ENCODE results near the gene SEH1L.

SEH1L gene

GRCh38 chr18:12998332-12999060 is 50.7 kb downstream of the SEH1L start:
- Mint-ChIP-seq H3K9me3 (no peaks in the 10 kb centered on the region), H3K27me3 (no peaks in the 10 kb centered on the region), H3K4me1 (peaks cover 19% of the 10 kb centered on the region), H3K4me3 (peak overlapping the region; percentile 23), H3K27ac (peak overlapping the region; percentile 3), H3K36me3 (peaks cover 4% of the 10 kb centered on the region)

- Mint-ChIP-seq H3K4me3 (no peak overlapping the region), H3K27me3 (no peaks in the 10 kb centered on the region), H3K27ac (no peak overlapping the region), H3K4me1 (peaks cover 25% of the 10 kb centered on the region), H3K36me3 (peaks cover 6% of the 10 kb centered on the region), H3K9me3 (no peaks in the 10 kb centered on the region)
Measured at GRCh38 chr18:13003466-13003896, 55.7 kb downstream of the SEH1L start.

- H3K4me3 Mint-ChIP-seq, result no peak overlapping the region
- peaks cover 6% of the 10 kb centered on the region for H3K36me3 Mint-ChIP-seq
- H3K4me1 Mint-ChIP-seq, result peaks cover 17% of the 10 kb centered on the region
- no peak overlapping the region for H3K27ac Mint-ChIP-seq
- H3K27me3 Mint-ChIP-seq, result no peaks in the 10 kb centered on the region
- no peaks in the 10 kb centered on the region for H3K9me3 Mint-ChIP-seq
Measured at GRCh38 chr18:13004396-13004795, 56.6 kb downstream of the SEH1L start.

- Mint-ChIP-seq H3K4me3 (no peak overlapping the region), H3K36me3 (peaks cover 6% of the 10 kb centered on the region), H3K9me3 (no peaks in the 10 kb centered on the region), H3K4me1 (peaks cover 12% of the 10 kb centered on the region), H3K27ac (no peak overlapping the region), H3K27me3 (no peaks in the 10 kb centered on the region)
Measured at GRCh38 chr18:13005289-13005688, 57.5 kb downstream of the SEH1L start.

- H3K27me3 Mint-ChIP-seq, result no peaks in the 10 kb centered on the region
- no peak overlapping the region for H3K27ac Mint-ChIP-seq
- no peaks in the 10 kb centered on the region for H3K9me3 Mint-ChIP-seq
- peaks cover 7% of the 10 kb centered on the region for H3K36me3 Mint-ChIP-seq
- peaks cover 12% of the 10 kb centered on the region for H3K4me1 Mint-ChIP-seq
- no peak overlapping the region for H3K4me3 Mint-ChIP-seq
Measured at GRCh38 chr18:13006531-13007247, 58.9 kb downstream of the SEH1L start.

- Mint-ChIP-seq H3K27ac (no peak overlapping the region), H3K4me3 (no peak overlapping the region), H3K4me1 (peaks cover 12% of the 10 kb centered on the region), H3K36me3 (peaks cover 10% of the 10 kb centered on the region), H3K9me3 (no peaks in the 10 kb centered on the region), H3K27me3 (no peaks in the 10 kb centered on the region)
Measured at GRCh38 chr18:13007248-13007560, 59.4 kb downstream of the SEH1L start.

GRCh38 chr18:13011719-13012118 is 63.9 kb downstream of the SEH1L start:
- Mint-ChIP-seq H3K27ac (no peak overlapping the region), H3K27me3 (no peaks in the 10 kb centered on the region), H3K4me1 (peaks cover 9% of the 10 kb centered on the region), H3K36me3 (peaks cover 25% of the 10 kb centered on the region), H3K9me3 (no peaks in the 10 kb centered on the region), H3K4me3 (no peak overlapping the region)

- Mint-ChIP-seq H3K27ac (no peak overlapping the region), H3K9me3 (no peaks in the 10 kb centered on the region), H3K36me3 (peaks cover 30% of the 10 kb centered on the region), H3K4me3 (no peak overlapping the region), H3K27me3 (no peaks in the 10 kb centered on the region), H3K4me1 (no peaks in the 10 kb centered on the region)
Measured at GRCh38 chr18:13014232-13014631, 66.4 kb downstream of the SEH1L start.

GRCh38 chr18:13014818-13015217 is 67.0 kb downstream of the SEH1L start:
- H3K27ac Mint-ChIP-seq, result no peak overlapping the region
- H3K4me1 Mint-ChIP-seq, result no peaks in the 10 kb centered on the region
- H3K27me3 Mint-ChIP-seq, result no peaks in the 10 kb centered on the region
- H3K9me3 Mint-ChIP-seq, result no peaks in the 10 kb centered on the region
- peaks cover 30% of the 10 kb centered on the region for H3K36me3 Mint-ChIP-seq
- no peak overlapping the region for H3K4me3 Mint-ChIP-seq

GRCh38 chr18:13017247-13017875 is 69.5 kb downstream of the SEH1L start:
- no peaks in the 10 kb centered on the region for H3K9me3 Mint-ChIP-seq
- H3K27ac Mint-ChIP-seq, result peak overlapping the region; percentile 17
- peaks cover 40% of the 10 kb centered on the region for H3K36me3 Mint-ChIP-seq
- H3K27me3 Mint-ChIP-seq, result no peaks in the 10 kb centered on the region
- no peak overlapping the region for H3K4me3 Mint-ChIP-seq
- peaks cover 9% of the 10 kb centered on the region for H3K4me1 Mint-ChIP-seq

- peaks cover 13% of the 10 kb centered on the region for H3K4me1 Mint-ChIP-seq
- no peak overlapping the region for H3K4me3 Mint-ChIP-seq
- H3K9me3 Mint-ChIP-seq, result no peaks in the 10 kb centered on the region
- H3K27ac Mint-ChIP-seq, result no peak overlapping the region
- peaks cover 42% of the 10 kb centered on the region for H3K36me3 Mint-ChIP-seq
- H3K27me3 Mint-ChIP-seq, result no peaks in the 10 kb centered on the region
Measured at GRCh38 chr18:13018374-13018773, 70.6 kb downstream of the SEH1L start.

GRCh38 chr18:13019301-13019700 is 71.5 kb downstream of the SEH1L start:
- Mint-ChIP-seq H3K4me1 (peaks cover 20% of the 10 kb centered on the region), H3K9me3 (no peaks in the 10 kb centered on the region), H3K36me3 (peaks cover 46% of the 10 kb centered on the region), H3K27me3 (no peaks in the 10 kb centered on the region), H3K27ac (no peak overlapping the region), H3K4me3 (no peak overlapping the region)

GRCh38 chr18:13022644-13023043 is 74.8 kb downstream of the SEH1L start:
- peaks cover 45% of the 10 kb centered on the region for H3K36me3 Mint-ChIP-seq
- peaks cover 31% of the 10 kb centered on the region for H3K4me1 Mint-ChIP-seq
- H3K9me3 Mint-ChIP-seq, result no peaks in the 10 kb centered on the region
- no peak overlapping the region for H3K4me3 Mint-ChIP-seq
- H3K27ac Mint-ChIP-seq, result no peak overlapping the region
- H3K27me3 Mint-ChIP-seq, result no peaks in the 10 kb centered on the region

- Mint-ChIP-seq H3K9me3 (no peaks in the 10 kb centered on the region), H3K4me1 (peaks cover 27% of the 10 kb centered on the region), H3K36me3 (peaks cover 40% of the 10 kb centered on the region), H3K4me3 (no peak overlapping the region), H3K27me3 (no peaks in the 10 kb centered on the region), H3K27ac (no peak overlapping the region)
Measured at GRCh38 chr18:13025233-13025632, 77.4 kb downstream of the SEH1L start.

- no peak overlapping the region for H3K4me3 Mint-ChIP-seq
- H3K27me3 Mint-ChIP-seq, result no peaks in the 10 kb centered on the region
- peaks cover 25% of the 10 kb centered on the region for H3K4me1 Mint-ChIP-seq
- peaks cover 40% of the 10 kb centered on the region for H3K36me3 Mint-ChIP-seq
- no peaks in the 10 kb centered on the region for H3K9me3 Mint-ChIP-seq
- no peak overlapping the region for H3K27ac Mint-ChIP-seq
Measured at GRCh38 chr18:13026583-13027270, 78.9 kb downstream of the SEH1L start.

GRCh38 chr18:13028869-13029268 is 81.1 kb downstream of the SEH1L start:
- Mint-ChIP-seq H3K27ac (no peak overlapping the region), H3K4me3 (no peak overlapping the region), H3K4me1 (peaks cover 18% of the 10 kb centered on the region), H3K27me3 (no peaks in the 10 kb centered on the region), H3K9me3 (no peaks in the 10 kb centered on the region), H3K36me3 (peaks cover 35% of the 10 kb centered on the region)

Measured in activated naive CD4-positive, alpha-beta T cell treated with anti-CD3 and anti-CD28 coated beads, Interleukin-2, amount 50 U/mL, for 24 hours (primary cell).